ENCODE results near the gene TUFM. TPM values are rescaled to one million over a fixed set of nuclear protein-coding genes. Genes with fewer than 3 reads are reported as not detected.
"Not testable (repeated sequence)": the region's sequence is repeated elsewhere in the genome, so short reads cannot be mapped to it uniquely, and the experiment has no call there.

The TUFM gene
- total and polyA plus RNA-seq, 4 donors, result 58.6 to 260 (median 178) TPM

GRCh38 chr16:28802235-28803019, 43.7 kb downstream of the TUFM start:
- not testable (repeated sequence) for H3K4me3 ChIP-seq; H3K9me3 ChIP-seq (ENCODE audit: control insufficient read depth in 4 of 4, insufficient read depth in 3 of 4, low read length in 3 of 4); H3K4me1 ChIP-seq (ENCODE audit: control insufficient read depth in 5 of 5, insufficient read depth in 5 of 5, low read length in 5 of 5); H3K36me3 ChIP-seq (ENCODE audit: control insufficient read depth in 4 of 4, insufficient read depth in 4 of 4, low read length in 4 of 4); H3K9ac ChIP-seq (ENCODE audit: insufficient read depth in 1 of 2, low read length in 2 of 2); H3K27me3 ChIP-seq (ENCODE audit: control insufficient read depth in 3 of 3, insufficient read depth in 3 of 3, low read length in 2 of 3); H3K27ac ChIP-seq (ENCODE audit: low read depth in 1 of 2, low read length in 1 of 2)
- TF ChIP-seq, protein P1, sequence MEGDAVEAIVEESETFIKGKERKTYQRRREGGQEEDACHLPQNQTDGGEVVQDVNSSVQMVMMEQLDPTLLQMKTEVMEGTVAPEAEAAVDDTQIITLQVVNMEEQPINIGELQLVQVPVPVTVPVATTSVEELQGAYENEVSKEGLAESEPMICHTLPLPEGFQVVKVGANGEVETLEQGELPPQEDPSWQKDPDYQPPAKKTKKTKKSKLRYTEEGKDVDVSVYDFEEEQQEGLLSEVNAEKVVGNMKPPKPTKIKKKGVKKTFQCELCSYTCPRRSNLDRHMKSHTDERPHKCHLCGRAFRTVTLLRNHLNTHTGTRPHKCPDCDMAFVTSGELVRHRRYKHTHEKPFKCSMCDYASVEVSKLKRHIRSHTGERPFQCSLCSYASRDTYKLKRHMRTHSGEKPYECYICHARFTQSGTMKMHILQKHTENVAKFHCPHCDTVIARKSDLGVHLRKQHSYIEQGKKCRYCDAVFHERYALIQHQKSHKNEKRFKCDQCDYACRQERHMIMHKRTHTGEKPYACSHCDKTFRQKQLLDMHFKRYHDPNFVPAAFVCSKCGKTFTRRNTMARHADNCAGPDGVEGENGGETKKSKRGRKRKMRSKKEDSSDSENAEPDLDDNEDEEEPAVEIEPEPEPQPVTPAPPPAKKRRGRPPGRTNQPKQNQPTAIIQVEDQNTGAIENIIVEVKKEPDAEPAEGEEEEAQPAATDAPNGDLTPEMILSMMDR (IDR thresholded peaks at IDR 0.05; ENCODE audit: control extremely low read depth, extremely low read depth), result peak; percentile 44
- DNase-seq (peak; percentile 57 to 77 (median 76)), ATAC-seq (ENCODE audit: insufficient read depth, low FRiP score) (peak; percentile 79)
- 49 to 73% methylated on average over 5 to 8 of the region's 13 CpGs for WGBS, 2 donors

Small RNA genes lying within 50 kb of the gene (small RNA-seq; reads per million reads assigned to genes)
- not detected for gene RF00416 (ENCODE audit: low replicate concordance)

Other genes starting within 250 kb of the TUFM start
- 1 to 10 TPM; 3.7 to 6.4 TPM for gene SULT1A2, start 249.3 kb downstream of the TUFM start, total RNA-seq
- 10 to 100 TPM in 1 of 2 donors, 1 to 10 TPM in 1; 5.7 to 14.2 TPM for gene SULT1A2, start 249.3 kb downstream of the TUFM start, polyA plus RNA-seq
- 10 to 100 TPM; 37.3 to 43.1 TPM for gene SULT1A1, start 236.3 kb downstream of the TUFM start, total RNA-seq
- 100 to 1,000 TPM in 1 of 2 donors, 10 to 100 TPM in 1; 34.6 to 118 TPM for gene SULT1A1, start 236.3 kb downstream of the TUFM start, polyA plus RNA-seq
- gene NPIPB8, start 208.3 kb downstream of the TUFM start, total RNA-seq, result 1 to 10 TPM in 1 of 2 donors, under 1 TPM in 1; 0.74 to 1.6 TPM
- gene NPIPB8, start 208.3 kb downstream of the TUFM start, polyA plus RNA-seq, result not detected
- gene EIF3C, start 134.9 kb downstream of the TUFM start, total RNA-seq, result 100 to 1,000 TPM; 334 to 382 TPM
- gene EIF3C, start 134.9 kb downstream of the TUFM start, polyA plus RNA-seq, result 100 to 1,000 TPM; 324 to 984 TPM
- 1 to 10 TPM; 2.8 to 5.5 TPM for gene NPIPB9, start 94.6 kb downstream of the TUFM start, total RNA-seq
- under 1 TPM; 0.35 to 0.73 TPM for gene NPIPB9, start 94.6 kb downstream of the TUFM start, polyA plus RNA-seq
- gene ATXN2L, start 23.3 kb downstream of the TUFM start, total RNA-seq, result 100 to 1,000 TPM in 1 of 2 donors, 10 to 100 TPM in 1; 73.0 to 140 TPM
- gene ATXN2L, start 23.3 kb downstream of the TUFM start, polyA plus RNA-seq, result 100 to 1,000 TPM in 1 of 2 donors, 10 to 100 TPM in 1; 72.1 to 109 TPM
- gene SH2B1, start 17.5 kb upstream of the TUFM start, total RNA-seq, result 10 to 100 TPM; 24.3 to 53.6 TPM
- 10 to 100 TPM; 21.5 to 35.3 TPM for gene SH2B1, start 17.5 kb upstream of the TUFM start, polyA plus RNA-seq
- gene ATP2A1, start 32.1 kb upstream of the TUFM start, total RNA-seq, result under 1 TPM; 0.34 to 0.92 TPM
- under 1 TPM; 0.35 to 0.53 TPM for gene ATP2A1, start 32.1 kb upstream of the TUFM start, polyA plus RNA-seq
- gene RABEP2, start 78.9 kb upstream of the TUFM start, total RNA-seq, result 10 to 100 TPM; 29.0 to 34.9 TPM
- 10 to 100 TPM; 20.0 to 28.6 TPM for gene RABEP2, start 78.9 kb upstream of the TUFM start, polyA plus RNA-seq
- 1 to 10 TPM in 1 of 2 donors, under 1 TPM in 1; 0.34 to 2.8 TPM for gene CD19, start 85.6 kb upstream of the TUFM start, total RNA-seq
- 1 to 10 TPM in 1 of 2 donors, under 1 TPM in 1; 0.33 to 2.0 TPM for gene CD19, start 85.6 kb upstream of the TUFM start, polyA plus RNA-seq
- gene NFATC2IP, start 104.6 kb upstream of the TUFM start, total RNA-seq, result 10 to 100 TPM; 31.4 to 37.0 TPM
- gene NFATC2IP, start 104.6 kb upstream of the TUFM start, polyA plus RNA-seq, result 10 to 100 TPM; 21.0 to 23.5 TPM
- 10 to 100 TPM; 26.0 to 71.5 TPM for gene SPNS1, start 128.4 kb upstream of the TUFM start, total RNA-seq
- gene SPNS1, start 128.4 kb upstream of the TUFM start, polyA plus RNA-seq, result 10 to 100 TPM; 54.1 to 63.3 TPM
- 10 to 100 TPM in 1 of 2 donors, 1 to 10 TPM in 1; 2.9 to 14.3 TPM for gene LAT, start 138.7 kb upstream of the TUFM start, total RNA-seq
- gene LAT, start 138.7 kb upstream of the TUFM start, polyA plus RNA-seq, result 10 to 100 TPM; 12.6 to 16.6 TPM